Mesenteric fat pad (tissue), 1 donor: ENCODE measurements around the gene ATP5MC2. TPM values are rescaled to one million over a fixed set of nuclear protein-coding genes. Genes with fewer than 3 reads are reported as not detected.
A peak's percentile ranks its signal among the peaks of the same experiment; 100 is the strongest.
"Not testable (repeated sequence)": the region's sequence is repeated elsewhere in the genome, so short reads cannot be mapped to it uniquely, and the experiment has no call there.

Experiments
- DNase-seq: peaks from one replicate; pipeline ENCODE4 v3.0.0-alpha.2; 2020; ENCODE audit warnings: low spot score
- long read RNA-seq: library from polyadenylated mRNA; unstranded; transcript quantifications from one replicate; pipeline ENCODE4 v2.0.0, GENCODE V29; 2020
- total RNA-seq: library from RNA; stranded (reverse); fragmentation: NEBNext Ultra II Directional; extraction: Animal tissue kit (Norgen Biotek cat#: 25700); gene quantifications from one replicate; pipeline ENCODE4 v1.2.1, GENCODE V29; 2021
- donor health status: DM: yes; HTN: yes; CAD: no.

Gene ATP5MC2
- 194 TPM for total RNA-seq
- long read RNA-seq, transcript ATP5MC2-202 (5 exons, 878 nt) = major isoform, 19 of 23 reads
- long read RNA-seq, partial matches to known transcripts = 1 of 23 reads
- long read RNA-seq, other reads (novel, unspliced or antisense) = 2 of 23 reads

- peak; percentile 99 for DNase-seq
Measured at GRCh38 chr12:53675701-53676607, at the start of gene ATP5MC2. TSS of gene ATP5MC2 (minus strand) at chr12:53676083. CDS start at chr12:53672614, 3,469 bp downstream.

GRCh38 chr12:53722450-53723041, 46.7 kb upstream of the ATP5MC2 start:
- DNase-seq = no peak

GRCh38 chr12:53720946-53721345, 45.1 kb upstream of the ATP5MC2 start:
- DNase-seq = no peak

- DNase-seq = no peak
Measured at GRCh38 chr12:53719649-53720048, 43.8 kb upstream of the ATP5MC2 start.

GRCh38 chr12:53718567-53718966, 42.7 kb upstream of the ATP5MC2 start:
- not testable (repeated sequence) for DNase-seq

- no peak for DNase-seq
Measured at GRCh38 chr12:53717319-53717718, 41.4 kb upstream of the ATP5MC2 start.

GRCh38 chr12:53714004-53714403, 38.1 kb upstream of the ATP5MC2 start:
- DNase-seq = no peak

GRCh38 chr12:53713516-53713915, 37.6 kb upstream of the ATP5MC2 start:
- DNase-seq = no peak

GRCh38 chr12:53712059-53712643, 36.3 kb upstream of the ATP5MC2 start:
- no peak for DNase-seq

- no peak for DNase-seq
Measured at GRCh38 chr12:53710091-53710490, 34.2 kb upstream of the ATP5MC2 start.

- DNase-seq = no peak
Measured at GRCh38 chr12:53709671-53710070, 33.8 kb upstream of the ATP5MC2 start.

- no peak for DNase-seq
Measured at GRCh38 chr12:53706080-53706479, 30.2 kb upstream of the ATP5MC2 start.

GRCh38 chr12:53703756-53704155, 27.9 kb upstream of the ATP5MC2 start:
- no peak for DNase-seq

- DNase-seq = no peak
Measured at GRCh38 chr12:53701518-53702264, 25.8 kb upstream of the ATP5MC2 start.

GRCh38 chr12:53700567-53700966, 24.7 kb upstream of the ATP5MC2 start:
- DNase-seq = no peak

- DNase-seq = no peak
Measured at GRCh38 chr12:53699678-53700025, 23.8 kb upstream of the ATP5MC2 start.

GRCh38 chr12:53698948-53699677, 23.2 kb upstream of the ATP5MC2 start:
- peak; percentile 20 for DNase-seq

- peak; percentile 86 for DNase-seq
Measured at GRCh38 chr12:53696655-53697331, 20.9 kb upstream of the ATP5MC2 start.

GRCh38 chr12:53696285-53696654, 20.4 kb upstream of the ATP5MC2 start:
- no peak for DNase-seq
